ENCODE results near the gene COL23A1. TPM values are rescaled to one million over a fixed set of nuclear protein-coding genes. Genes with fewer than 3 reads are reported as not detected.

The COL23A1 gene
- total RNA-seq, 4 donors from 2014 or later = 0.83 to 1.8 (median 1.5) TPM

- Histone ChIP-seq H3K27ac (replicated peaks in 1 of 4) (no peak overlapping the region), H3K4me1 (peaks cover 4 to 12% (median 7%) of the 10 kb centered on the region in 4 donors), H3K27me3 (no peaks in the 10 kb centered on the region), H3K9me3 (no peaks in the 10 kb centered on the region), H3K4me3 (no peak overlapping the region), H3K36me3 (no peaks in the 10 kb centered on the region)
- DNase-seq (ENCODE audit: extremely low spot score) = no peak
- 90% methylated on average over 5 of the region's 5 CpGs for WGBS
- intact Hi-C loops (cut with DNase I) = no loop called here
- TF ChIP-seq POLR2AphosphoS5 (IDR thresholded peaks at IDR 0.05) = no peak
- TF ChIP-seq EP300 (IDR thresholded peaks at IDR 0.05) = no peak
- TF ChIP-seq, protein P1, sequence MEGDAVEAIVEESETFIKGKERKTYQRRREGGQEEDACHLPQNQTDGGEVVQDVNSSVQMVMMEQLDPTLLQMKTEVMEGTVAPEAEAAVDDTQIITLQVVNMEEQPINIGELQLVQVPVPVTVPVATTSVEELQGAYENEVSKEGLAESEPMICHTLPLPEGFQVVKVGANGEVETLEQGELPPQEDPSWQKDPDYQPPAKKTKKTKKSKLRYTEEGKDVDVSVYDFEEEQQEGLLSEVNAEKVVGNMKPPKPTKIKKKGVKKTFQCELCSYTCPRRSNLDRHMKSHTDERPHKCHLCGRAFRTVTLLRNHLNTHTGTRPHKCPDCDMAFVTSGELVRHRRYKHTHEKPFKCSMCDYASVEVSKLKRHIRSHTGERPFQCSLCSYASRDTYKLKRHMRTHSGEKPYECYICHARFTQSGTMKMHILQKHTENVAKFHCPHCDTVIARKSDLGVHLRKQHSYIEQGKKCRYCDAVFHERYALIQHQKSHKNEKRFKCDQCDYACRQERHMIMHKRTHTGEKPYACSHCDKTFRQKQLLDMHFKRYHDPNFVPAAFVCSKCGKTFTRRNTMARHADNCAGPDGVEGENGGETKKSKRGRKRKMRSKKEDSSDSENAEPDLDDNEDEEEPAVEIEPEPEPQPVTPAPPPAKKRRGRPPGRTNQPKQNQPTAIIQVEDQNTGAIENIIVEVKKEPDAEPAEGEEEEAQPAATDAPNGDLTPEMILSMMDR (IDR thresholded peaks at IDR 0.05) = no peak
- TF ChIP-seq POLR2A (IDR thresholded peaks at IDR 0.05; ENCODE audit: low read depth) = no peak
These were observed 58.0 kb downstream of the COL23A1 start for GRCh38 chr5:178532236-178532635.

- TF ChIP-seq EP300 (IDR thresholded peaks at IDR 0.05) (no peak), POLR2AphosphoS5 (IDR thresholded peaks at IDR 0.05) (no peak), POLR2A (IDR thresholded peaks at IDR 0.05; ENCODE audit: low read depth) (no peak)
- TF ChIP-seq, protein P1 (IDR thresholded peaks at IDR 0.05) = no peak
- Histone ChIP-seq H3K4me1 (peaks cover 6 to 12% (median 10%) of the 10 kb centered on the region in 4 donors), H3K4me3 (no peak overlapping the region), H3K27ac (replicated peaks in 1 of 4) (no peak overlapping the region), H3K36me3 (no peaks in the 10 kb centered on the region), H3K9me3 (no peaks in the 10 kb centered on the region), H3K27me3 (no peaks in the 10 kb centered on the region)
- intact Hi-C loops (cut with DNase I) = no loop called here
- no peak for DNase-seq (ENCODE audit: extremely low spot score)
- 92% methylated on average over 11 of the region's 11 CpGs for WGBS
These were observed 58.4 kb downstream of the COL23A1 start for GRCh38 chr5:178531786-178532185.

DNA sequence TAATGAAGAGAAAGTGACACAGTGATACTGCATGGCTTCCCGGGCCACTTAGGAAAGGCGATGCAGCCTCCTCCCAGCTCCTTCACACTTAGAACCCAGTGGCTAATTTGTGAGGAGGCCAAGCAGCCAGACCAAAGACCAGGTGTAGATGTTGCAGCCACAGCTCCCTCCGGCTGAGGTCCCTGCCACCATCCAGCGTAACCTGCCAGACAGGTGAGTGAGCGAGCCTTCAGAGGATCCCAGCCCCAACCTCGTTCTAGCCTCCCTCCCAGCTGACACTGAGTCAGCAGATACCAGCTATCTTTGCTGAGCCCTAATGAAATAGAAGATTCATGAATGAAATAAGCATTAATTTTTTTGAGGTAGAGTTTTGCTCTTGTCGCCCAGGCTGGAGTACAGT is 59.7 kb downstream of the COL23A1 start:
- H3K36me3 ChIP-seq = no peaks in the 10 kb centered on the region

GRCh38 chr5:178529080-178529479 is 61.1 kb downstream of the COL23A1 start:
- intact Hi-C loops (cut with DNase I) = no loop called here
- WGBS = 61% methylated on average over 9 of the region's 11 CpGs
- Histone ChIP-seq H3K4me3 (no peak overlapping the region), H3K27me3 (no peaks in the 10 kb centered on the region), H3K4me1 (peaks cover 5 to 12% (median 9%) of the 10 kb centered on the region in 4 donors), H3K36me3 (no peaks in the 10 kb centered on the region), H3K27ac (replicated peaks in 1 of 4) (no peak overlapping the region), H3K9me3 (no peaks in the 10 kb centered on the region)
- no peak for DNase-seq (ENCODE audit: extremely low spot score)
- no peak for TF ChIP-seq POLR2A (IDR thresholded peaks at IDR 0.05; ENCODE audit: low read depth)
- TF ChIP-seq, protein P1 (IDR thresholded peaks at IDR 0.05) = no peak
- no peak for TF ChIP-seq EP300 (IDR thresholded peaks at IDR 0.05)
- TF ChIP-seq POLR2AphosphoS5 (IDR thresholded peaks at IDR 0.05) = no peak

More for the DNA sequence above, 59.7 kb downstream of the COL23A1 start:
- Histone ChIP-seq H3K4me3 (no peak overlapping the region), H3K27ac (replicated peaks in 1 of 4) (no peak overlapping the region), H3K27me3 (no peaks in the 10 kb centered on the region), H3K4me1 (peaks cover 8 to 12% (median 10%) of the 10 kb centered on the region in 4 donors), H3K9me3 (no peaks in the 10 kb centered on the region)
- DNase-seq (ENCODE audit: extremely low spot score) = no peak
- intact Hi-C loops (cut with DNase I) = no loop called here
- TF ChIP-seq, protein P1 (IDR thresholded peaks at IDR 0.05) = no peak
- no peak for TF ChIP-seq EP300 (IDR thresholded peaks at IDR 0.05)
- 97% methylated on average over 7 of the region's 7 CpGs for WGBS
